NT2/D1 (cell line): Measurements from ENCODE around the gene SH3BP1.

Experiments used
- SUZ12 ChIP-seq: IDR thresholded peaks from 2 replicates; pipeline ENCODE4 v1.6.1; 2011; ENCODE audit not compliant: insufficient read length, insufficient read depth; ENCODE audit errors: extremely low read depth
- ZNF274 ChIP-seq: IDR thresholded peaks from 2 replicates; pipeline ENCODE4 v1.6.1; 2011; ENCODE audit warnings: mild to moderate bottlenecking, low read depth, low read length

- TF ChIP-seq SUZ12 (no peak), ZNF274 (no peak)
Measured at GRCh38 chr22:37636949-37637273, 2.6 kb upstream of the SH3BP1 start.
